RWPE2 (cell line): Measurements from ENCODE around the gene MEF2C.

ENCODE experiments used
- ATAC-seq: fragments of 200-7000 bp; cut with Tn5 transposase; 3 replicates; pipeline ENCODE4 v1.9.1; 2021; ENCODE audit warnings: low read depth
- DNase-seq: peaks from one replicate; pipeline ENCODE4 v3.0.0-alpha.2; 2020; ENCODE audit warnings: low spot score
- H3K27ac ChIP-seq: fragments of 450-650 bp; 2 replicates; pipeline ENCODE4 v1.5.1; 2017; ENCODE audit warnings: mild to moderate bottlenecking; ENCODE audit not compliant: poor library complexity, severe bottlenecking
- H3K27me3 ChIP-seq: fragments of 250-450 bp; sonication (Bioruptor Pico); 2 replicates; pipeline ENCODE4 v1.5.1; 2021; ENCODE audit warnings: mild to moderate bottlenecking, moderate library complexity; ENCODE audit not compliant: insufficient read depth, poor library complexity, severe bottlenecking
- H3K36me3 ChIP-seq: fragments of 250-450 bp; sonication (Bioruptor Pico); 2 replicates; pipeline ENCODE4 v1.5.1; 2020; ENCODE audit warnings: low read depth, mild to moderate bottlenecking, moderate library complexity
- H3K4me1 ChIP-seq: fragments of 250-450 bp; sonication (Bioruptor Pico); 2 replicates; pipeline ENCODE4 v1.5.1; 2021; ENCODE audit warnings: mild to moderate bottlenecking, moderate library complexity; ENCODE audit not compliant: insufficient read depth, poor library complexity, severe bottlenecking
- H3K4me3 ChIP-seq: fragments of 250-450 bp; sonication (Bioruptor Pico); 2 replicates; pipeline ENCODE4 v1.5.1; 2021; ENCODE audit warnings: mild to moderate bottlenecking, moderate library complexity; ENCODE audit not compliant: severe bottlenecking
- H3K9me3 ChIP-seq: fragments of 250-450 bp; sonication (Bioruptor Pico); 2 replicates; pipeline ENCODE4 v1.5.1; 2021; ENCODE audit warnings: mild to moderate bottlenecking, moderate library complexity; ENCODE audit not compliant: severe bottlenecking
- CTCF ChIP-seq: fragments of 450-650 bp; IDR thresholded peaks from one replicate; pipeline ENCODE4 v1.5.1; 2017; ENCODE audit warnings: mild to moderate bottlenecking, moderate library complexity; ENCODE audit not compliant: poor library complexity, severe bottlenecking

MEF2C gene

GRCh38 chr5:88677376-88677895 lies 205.5 kb downstream of the MEF2C start:
- H3K36me3 ChIP-seq, result no peaks in the 10 kb centered on the region
- DNase-seq (no peak), ATAC-seq (no peak)
- peaks cover 99% of the 10 kb centered on the region for H3K27me3 ChIP-seq
- no peaks in the 10 kb centered on the region for H3K9me3 ChIP-seq
- no peaks in the 10 kb centered on the region for H3K4me1 ChIP-seq
- no peak overlapping the region for H3K27ac ChIP-seq
- H3K4me3 ChIP-seq, result no peak overlapping the region
- no peak for TF ChIP-seq CTCF

- Histone ChIP-seq H3K4me3 (no peak overlapping the region), H3K9me3 (no peaks in the 10 kb centered on the region), H3K4me1 (no peaks in the 10 kb centered on the region), H3K27ac (no peak overlapping the region), H3K27me3 (peaks cover 99% of the 10 kb centered on the region), H3K36me3 (no peaks in the 10 kb centered on the region)
- DNase-seq, result no peak
- TF ChIP-seq CTCF, result no peak
- ATAC-seq, result no peak
Measured at GRCh38 chr5:88676637-88677375, 206.2 kb downstream of the MEF2C start.

GRCh38 chr5:88675708-88676636 lies 207.0 kb downstream of the MEF2C start:
- DNase-seq, result no peak

GRCh38 chr5:88675168-88675707 lies 207.7 kb downstream of the MEF2C start:
- DNase-seq, result no peak
- TF ChIP-seq CTCF, result no peak
- ATAC-seq, result peak; percentile 13
- Histone ChIP-seq H3K4me3 (no peak overlapping the region), H3K9me3 (no peaks in the 10 kb centered on the region), H3K4me1 (no peaks in the 10 kb centered on the region), H3K36me3 (no peaks in the 10 kb centered on the region), H3K27me3 (peaks cover 99% of the 10 kb centered on the region), H3K27ac (no peak overlapping the region)

More at GRCh38 chr5:88675708-88676636, 207.0 kb downstream of the MEF2C start:
- H3K27me3 ChIP-seq, result peaks cover 99% of the 10 kb centered on the region
- no peaks in the 10 kb centered on the region for H3K4me1 ChIP-seq
- ATAC-seq, result peak; percentile 15; the same call in 2 of the 3 replicates
- no peak overlapping the region for H3K27ac ChIP-seq
- no peak for TF ChIP-seq CTCF
- no peak overlapping the region for H3K4me3 ChIP-seq
- H3K36me3 ChIP-seq, result no peaks in the 10 kb centered on the region
- no peaks in the 10 kb centered on the region for H3K9me3 ChIP-seq
